HCT116 (cell line): ENCODE measurements around the gene FAM114A1. TPM values are rescaled to one million over a fixed set of nuclear protein-coding genes. Genes with fewer than 3 reads are reported as not detected.

Source experiments
- ATAC-seq: fragments of 200-7000 bp; cut with Tn5 transposase; 2 replicates; pipeline ENCODE4 v1.9.1; 2020; ENCODE audit warnings: mild to moderate bottlenecking, moderate library complexity
- BruUV-seq: library from RNA; stranded (reverse); fragments of 400-500 nt; replicated peaks from 2 replicates; lab custom pipeline; 2021; lab: Mats Ljungman, UMichigan
- CTCF ChIA-PET: fragments of 300-600 bp; sonication (Branson Sonifier 250); formaldehyde crosslinking; loops from one replicate; lab custom pipeline; 2021; ENCODE audit warnings: antibody characterized with exemption; lab: Charles Lee
- POLR2A ChIA-PET: fragments of 300-600, 350-600 bp; sonication (Branson Sonifier 250); formaldehyde crosslinking; loops from one replicate; lab custom pipeline; 2021; ENCODE audit warnings: antibody characterized with exemption; lab: Charles Lee
- RAD21 ChIA-PET, 2 experiments: fragments of 300-600 bp; sonication (Branson Sonifier 250); formaldehyde crosslinking; loops; one replicate each; lab custom pipeline; 2023; ENCODE audit warnings: low total read pairs in 2 of 2; ENCODE audit not compliant: uncharacterized antibody in 2 of 2, unreplicated experiment in 2 of 2, low non-redundant PET in 1 of 2; lab: Charles Lee
- DNase-seq: peaks from one replicate; pipeline ENCODE4 v3.0.0-alpha.2; 2010; ENCODE audit warnings: low read depth, low spot score
- H2AFZ ChIP-seq: fragments of 200-600 bp; shearing (Covaris generic), sonication (generic); 2 replicates; pipeline ENCODE4 v1.6.1; 2017; ENCODE audit warnings: low read depth, mixed run types, mixed read lengths, antibody characterized with exemption, low read length; ENCODE audit not compliant: poor library complexity, severe bottlenecking
- H3K27ac ChIP-seq: 2 replicates; pipeline ENCODE4 v1.5.1; 2012; ENCODE audit warnings: low read depth, low read length
- H3K27me3 ChIP-seq: fragments of 200-600 bp; sonication (generic); 2 replicates; pipeline ENCODE4 v1.6.1; 2016; ENCODE audit warnings: mixed run types, low read length, mixed read lengths; ENCODE audit not compliant: insufficient read depth
- H3K36me3 ChIP-seq, 2 experiments: fragments of 200-500 bp in 1 of 2; fragments of 200-600 bp in 1 of 2; sonication (Bioruptor generic) in 1 of 2; sonication (generic) in 1 of 2; 2 replicates each; pipeline versions ENCODE4 v1.5.1 to v1.6.1; 2014 to 2016; ENCODE audit warnings: low read length in 2 of 2, inconsistent platforms in 1 of 2, mixed read lengths in 1 of 2, mixed run types in 1 of 2; ENCODE audit not compliant: insufficient read depth in 2 of 2, control insufficient read depth in 1 of 2
- H3K4me1 ChIP-seq, 2 experiments: fragments of 200-600 bp in 1 of 2; sonication (generic) in 1 of 2; 2 replicates each; pipeline versions ENCODE4 v1.5.1 to v1.6.1; 2012 to 2017; ENCODE audit warnings: low read length in 2 of 2, inconsistent platforms in 1 of 2, mild to moderate bottlenecking in 1 of 2, mixed read lengths in 1 of 2, mixed run types in 1 of 2, moderate library complexity in 1 of 2; ENCODE audit not compliant: insufficient read depth in 2 of 2, control insufficient read depth in 1 of 2
- H3K4me2 ChIP-seq: fragments of 200-600 bp; sonication (generic); 2 replicates; pipeline ENCODE4 v1.6.1; 2017; ENCODE audit warnings: mixed run types, low read length, mixed read lengths
- H3K4me3 ChIP-seq, 2 experiments: fragments of 200-600 bp in 1 of 2; sonication (generic) in 1 of 2; replicated peaks in 1 of 2; 2 replicates each; pipeline ENCODE4 v1.5.1; 2011 to 2016; ENCODE audit warnings: low read length in 2 of 2, control low read depth in 1 of 2, low read depth in 1 of 2, mild to moderate bottlenecking in 1 of 2, mixed read lengths in 1 of 2, mixed run types in 1 of 2
- H3K79me2 ChIP-seq: fragments of 200-600 bp; sonication (generic); 2 replicates; pipeline ENCODE4 v1.6.1; 2017; ENCODE audit warnings: mild to moderate bottlenecking, mixed run types, low read length, moderate library complexity, mixed read lengths; ENCODE audit not compliant: insufficient read depth
- H3K9ac ChIP-seq: fragments of 200-600 bp; sonication (generic); 2 replicates; pipeline ENCODE4 v1.6.1; 2016; ENCODE audit warnings: low read length, mixed read lengths
- H3K9me2 ChIP-seq: fragments of 200-600 bp; sonication (generic), shearing (Covaris generic); 2 replicates; pipeline ENCODE4 v1.6.1; 2017; ENCODE audit warnings: mixed run types, mild to moderate bottlenecking, moderate library complexity; ENCODE audit not compliant: insufficient read depth
- H3K9me3 ChIP-seq, 2 experiments: fragments of 200-500 bp in 1 of 2; fragments of 200-600 bp in 1 of 2; sonication (Bioruptor generic) in 1 of 2; sonication (generic) in 1 of 2; 2 replicates each; pipeline ENCODE4 v1.6.1; 2014 to 2017; ENCODE audit warnings: low read length in 2 of 2, mixed read lengths in 2 of 2, inconsistent platforms in 1 of 2, low read depth in 1 of 2, mild to moderate bottlenecking in 1 of 2, mixed run types in 1 of 2, moderate library complexity in 1 of 2; ENCODE audit not compliant: control insufficient read depth in 1 of 2, insufficient read depth in 1 of 2
- H4K20me1 ChIP-seq: fragments of 200-600 bp; sonication (generic), shearing (Covaris generic); 2 replicates; pipeline ENCODE4 v1.6.1; 2017; ENCODE audit warnings: mixed run types, mild to moderate bottlenecking, moderate library complexity; ENCODE audit not compliant: insufficient read depth
- CBX3 ChIP-seq: IDR thresholded peaks from 2 replicates; pipeline ENCODE4 v1.6.1; 2012; ENCODE audit warnings: low read depth
- EGR1 ChIP-seq: IDR thresholded peaks from 2 replicates; pipeline ENCODE4 v1.6.1; 2012; ENCODE audit warnings: low read depth
- ELF1 ChIP-seq: IDR thresholded peaks from 2 replicates; pipeline ENCODE4 v1.6.1; 2012; ENCODE audit warnings: low read depth, borderline replicate concordance
- FOSL1 ChIP-seq: IDR thresholded peaks from 2 replicates; pipeline ENCODE4 v1.6.1; 2012; ENCODE audit warnings: low read depth
- JUND ChIP-seq: IDR thresholded peaks from 2 replicates; pipeline ENCODE4 v1.6.1; 2012
- POLR2AphosphoS5 ChIP-seq: IDR thresholded peaks from 2 replicates; pipeline ENCODE4 v1.6.1; 2011; ENCODE audit warnings: mild to moderate bottlenecking, low read depth, low read length, moderate library complexity
- YY1 ChIP-seq: IDR thresholded peaks from 2 replicates; pipeline ENCODE4 v1.6.1; 2011; ENCODE audit warnings: low read length, low read depth, moderate library complexity, mild to moderate bottlenecking; ENCODE audit not compliant: insufficient replicate concordance; ENCODE audit errors: extremely low read depth
- ZBTB33 ChIP-seq: IDR thresholded peaks from 2 replicates; pipeline ENCODE4 v1.6.1; 2011; ENCODE audit warnings: mild to moderate bottlenecking, low read length, moderate library complexity; ENCODE audit not compliant: insufficient replicate concordance; ENCODE audit errors: extremely low read depth
- intact Hi-C: fragments of 100-400 bp; cut with micrococcal nuclease; formaldehyde crosslinking; loops from 2 replicates; pipeline ENCODE4 v1.10.0; 2022
- total RNA-seq: library from RNA; stranded (reverse); gene quantifications from one replicate; pipeline ENCODE4 v1.2.1, GENCODE V29; 2021; ENCODE audit not compliant: unreplicated experiment
- TF ChIP-seq, protein P1 (sequence below): IDR thresholded peaks from 2 replicates; pipeline ENCODE4 v1.6.1; 2012; ENCODE audit warnings: low read depth

Gene FAM114A1
- total RNA-seq, 1 experiment from 2014 or later: 35.6 TPM

DNA sequence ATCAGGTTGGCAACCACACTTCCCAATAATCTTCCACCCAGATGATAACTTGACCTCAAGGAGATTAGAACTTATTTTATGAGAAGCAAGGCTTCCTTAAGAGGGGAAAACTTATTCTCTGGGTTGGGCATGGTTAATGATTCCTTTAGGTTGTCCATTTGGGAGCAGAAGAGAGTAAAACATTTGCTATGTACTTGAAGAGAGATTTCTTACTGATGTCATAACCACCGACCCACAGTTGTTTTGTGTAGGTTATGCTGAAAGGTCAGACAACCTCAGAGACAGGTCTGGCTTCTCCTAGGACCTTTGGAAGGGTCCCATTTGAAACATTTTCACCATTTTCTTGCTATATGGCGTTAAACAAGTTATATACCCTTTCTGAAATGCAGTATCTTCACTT lies 56.1 kb downstream of the FAM114A1 start:
- H3K36me3 ChIP-seq: peaks cover 0 to 2% of the 10 kb centered on the region in 2 experiments; a peak in 1 of 4 replicates
- no TSS peak for BruUV-seq
- no peaks in the 10 kb centered on the region for H4K20me1 ChIP-seq
- CTCF ChIA-PET: no interaction called here
- no peaks in the 10 kb centered on the region for H3K79me2 ChIP-seq
- no peak overlapping the region for H3K9ac ChIP-seq
- ATAC-seq: no peak
- no peaks in the 10 kb centered on the region for H3K27me3 ChIP-seq
- DNase-seq: no peak
- no peak overlapping the region for H3K27ac ChIP-seq
- H2AFZ ChIP-seq: no peak overlapping the region
- no peak overlapping the region for H3K4me2 ChIP-seq
- H3K9me3 ChIP-seq: no peaks in the 10 kb centered on the region
- no peak overlapping the region for H3K4me3 ChIP-seq
- no peaks in the 10 kb centered on the region for H3K9me2 ChIP-seq
- TF ChIP-seq JUND: no peak
- TF ChIP-seq, protein P1, sequence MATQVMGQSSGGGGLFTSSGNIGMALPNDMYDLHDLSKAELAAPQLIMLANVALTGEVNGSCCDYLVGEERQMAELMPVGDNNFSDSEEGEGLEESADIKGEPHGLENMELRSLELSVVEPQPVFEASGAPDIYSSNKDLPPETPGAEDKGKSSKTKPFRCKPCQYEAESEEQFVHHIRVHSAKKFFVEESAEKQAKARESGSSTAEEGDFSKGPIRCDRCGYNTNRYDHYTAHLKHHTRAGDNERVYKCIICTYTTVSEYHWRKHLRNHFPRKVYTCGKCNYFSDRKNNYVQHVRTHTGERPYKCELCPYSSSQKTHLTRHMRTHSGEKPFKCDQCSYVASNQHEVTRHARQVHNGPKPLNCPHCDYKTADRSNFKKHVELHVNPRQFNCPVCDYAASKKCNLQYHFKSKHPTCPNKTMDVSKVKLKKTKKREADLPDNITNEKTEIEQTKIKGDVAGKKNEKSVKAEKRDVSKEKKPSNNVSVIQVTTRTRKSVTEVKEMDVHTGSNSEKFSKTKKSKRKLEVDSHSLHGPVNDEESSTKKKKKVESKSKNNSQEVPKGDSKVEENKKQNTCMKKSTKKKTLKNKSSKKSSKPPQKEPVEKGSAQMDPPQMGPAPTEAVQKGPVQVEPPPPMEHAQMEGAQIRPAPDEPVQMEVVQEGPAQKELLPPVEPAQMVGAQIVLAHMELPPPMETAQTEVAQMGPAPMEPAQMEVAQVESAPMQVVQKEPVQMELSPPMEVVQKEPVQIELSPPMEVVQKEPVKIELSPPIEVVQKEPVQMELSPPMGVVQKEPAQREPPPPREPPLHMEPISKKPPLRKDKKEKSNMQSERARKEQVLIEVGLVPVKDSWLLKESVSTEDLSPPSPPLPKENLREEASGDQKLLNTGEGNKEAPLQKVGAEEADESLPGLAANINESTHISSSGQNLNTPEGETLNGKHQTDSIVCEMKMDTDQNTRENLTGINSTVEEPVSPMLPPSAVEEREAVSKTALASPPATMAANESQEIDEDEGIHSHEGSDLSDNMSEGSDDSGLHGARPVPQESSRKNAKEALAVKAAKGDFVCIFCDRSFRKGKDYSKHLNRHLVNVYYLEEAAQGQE: no peak
- TF ChIP-seq ZBTB33: no peak
- TF ChIP-seq CBX3: no peak
- TF ChIP-seq ELF1: no peak
- no peak for TF ChIP-seq YY1
- TF ChIP-seq POLR2AphosphoS5: no peak
- TF ChIP-seq EGR1: no peak
- no peak for TF ChIP-seq FOSL1
- H3K4me1 ChIP-seq: no peaks in the 10 kb centered on the region
- POLR2A ChIA-PET: no interaction called here
- intact Hi-C loops: no loop called here
- RAD21 ChIA-PET: no interaction called here
